ENCODE measurements around the gene STKLD1.
A peak's percentile ranks its signal among the peaks of the same experiment; 100 is the strongest.

The STKLD1 gene

DNA sequence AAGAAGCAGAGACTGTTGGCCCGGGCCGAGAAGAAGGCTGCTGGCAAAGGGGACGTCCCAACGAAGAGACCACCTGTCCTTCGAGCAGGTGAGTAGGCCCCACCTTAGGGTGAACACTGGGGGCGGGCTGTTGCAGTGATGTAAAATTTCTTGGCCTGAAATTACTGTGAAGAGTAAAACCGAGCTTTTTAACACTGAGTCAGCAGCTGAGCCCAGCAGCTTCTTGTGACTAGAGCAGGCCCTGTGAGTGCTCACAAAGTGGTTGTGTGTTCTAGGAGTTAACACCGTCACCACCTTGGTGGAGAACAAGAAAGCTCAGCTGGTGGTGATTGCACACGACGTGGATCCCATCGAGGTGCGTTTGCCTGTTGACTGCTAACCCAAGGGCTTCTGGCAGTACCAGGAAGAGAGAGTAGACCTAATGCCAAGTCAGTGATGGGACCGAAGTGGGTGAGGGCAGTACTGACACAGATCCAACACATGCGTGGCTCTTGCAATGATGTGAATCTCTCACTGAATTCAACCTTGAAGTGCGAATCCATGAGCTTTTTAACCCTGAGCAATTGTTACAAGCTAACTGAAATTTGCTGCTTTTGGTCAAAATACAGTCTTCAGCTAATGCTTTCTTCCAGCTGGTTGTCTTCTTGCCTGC is 26.1 kb upstream of the STKLD1 start:
- Mint-ChIP-seq H3K27me3 (no peaks in the 10 kb centered on the region), H3K36me3 (peaks cover 24% of the 10 kb centered on the region), H3K4me3 (no peak overlapping the region), H3K27ac (peak overlapping the region; percentile 95), H3K4me1 (peaks cover 28% of the 10 kb centered on the region), H3K9me3 (no peaks in the 10 kb centered on the region)
- DNase-seq (ENCODE audit: low spot score in 2 of 2) (no peak), ATAC-seq (ENCODE audit: low read depth) (no peak)

DNA sequence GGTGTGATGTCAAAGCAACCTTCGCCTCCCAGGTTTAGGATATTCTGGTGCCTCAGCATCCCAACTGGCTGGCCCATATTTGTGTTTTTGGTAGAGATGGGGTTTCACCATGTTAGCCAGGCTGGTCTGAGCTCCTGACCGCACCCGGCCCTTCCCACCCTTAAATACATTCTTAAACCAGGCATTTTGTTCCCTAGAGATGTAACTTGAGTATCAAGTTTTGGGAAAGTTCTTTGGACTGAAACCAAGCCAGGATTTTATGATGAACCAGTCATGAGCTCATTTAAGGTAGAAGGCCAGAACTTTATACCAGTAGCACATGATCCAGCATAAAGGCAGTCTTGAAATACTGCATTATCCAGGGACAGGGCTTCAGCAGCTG is 24.6 kb upstream of the STKLD1 start:
- H3K4me3 Mint-ChIP-seq, result no peak overlapping the region
- H3K9me3 Mint-ChIP-seq, result no peaks in the 10 kb centered on the region
- ATAC-seq (ENCODE audit: low read depth) (no peak), DNase-seq (ENCODE audit: low spot score in 2 of 2) (no peak)
- no peaks in the 10 kb centered on the region for H3K27me3 Mint-ChIP-seq
- no peak overlapping the region for H3K27ac Mint-ChIP-seq
- peaks cover 21% of the 10 kb centered on the region for H3K4me1 Mint-ChIP-seq
- H3K36me3 Mint-ChIP-seq, result peaks cover 24% of the 10 kb centered on the region

DNA sequence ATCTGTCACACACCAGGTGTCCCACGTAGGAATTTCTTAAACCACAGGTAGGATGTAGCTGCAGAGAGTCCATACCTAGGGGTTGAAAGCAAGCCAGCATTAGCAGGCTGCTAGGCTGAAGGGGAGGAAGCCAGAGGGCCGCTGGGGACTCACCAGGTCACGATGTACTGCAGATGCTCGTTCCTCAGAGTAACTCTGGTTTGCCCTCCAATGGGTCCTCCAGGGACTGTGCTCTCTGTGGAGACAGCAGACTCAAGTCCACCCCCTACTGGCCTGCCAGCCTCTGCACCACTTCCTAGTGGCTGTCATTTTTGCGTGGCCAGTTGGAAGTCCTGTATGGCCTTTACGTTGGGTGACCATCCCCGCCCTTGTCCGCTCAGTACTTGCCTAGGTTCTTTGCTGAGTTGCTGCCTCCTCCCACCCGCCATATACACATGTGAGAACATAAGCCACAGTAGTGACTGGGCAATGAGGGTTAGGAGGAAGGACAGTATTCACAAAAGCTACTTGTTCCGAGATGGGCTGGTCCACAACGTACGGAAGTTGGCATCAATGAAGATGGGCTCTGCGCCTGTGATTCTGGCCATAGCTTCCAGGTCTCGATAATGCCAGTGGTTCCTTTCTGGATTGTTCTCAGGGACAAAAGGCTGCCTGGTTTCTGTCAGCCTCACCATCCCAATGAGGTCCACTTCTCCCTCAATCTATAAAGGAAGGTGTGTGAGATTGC is 24.1 kb upstream of the STKLD1 start:
- Mint-ChIP-seq H3K4me3 (no peak overlapping the region), H3K36me3 (peaks cover 22% of the 10 kb centered on the region), H3K4me1 (peaks cover 16% of the 10 kb centered on the region), H3K27me3 (no peaks in the 10 kb centered on the region), H3K9me3 (no peaks in the 10 kb centered on the region), H3K27ac (no peak overlapping the region)
- peak in 1 of 2 donors; percentile 26 for DNase-seq (ENCODE audit: low spot score in 2 of 2)
- ATAC-seq (ENCODE audit: low read depth), result no peak

DNA sequence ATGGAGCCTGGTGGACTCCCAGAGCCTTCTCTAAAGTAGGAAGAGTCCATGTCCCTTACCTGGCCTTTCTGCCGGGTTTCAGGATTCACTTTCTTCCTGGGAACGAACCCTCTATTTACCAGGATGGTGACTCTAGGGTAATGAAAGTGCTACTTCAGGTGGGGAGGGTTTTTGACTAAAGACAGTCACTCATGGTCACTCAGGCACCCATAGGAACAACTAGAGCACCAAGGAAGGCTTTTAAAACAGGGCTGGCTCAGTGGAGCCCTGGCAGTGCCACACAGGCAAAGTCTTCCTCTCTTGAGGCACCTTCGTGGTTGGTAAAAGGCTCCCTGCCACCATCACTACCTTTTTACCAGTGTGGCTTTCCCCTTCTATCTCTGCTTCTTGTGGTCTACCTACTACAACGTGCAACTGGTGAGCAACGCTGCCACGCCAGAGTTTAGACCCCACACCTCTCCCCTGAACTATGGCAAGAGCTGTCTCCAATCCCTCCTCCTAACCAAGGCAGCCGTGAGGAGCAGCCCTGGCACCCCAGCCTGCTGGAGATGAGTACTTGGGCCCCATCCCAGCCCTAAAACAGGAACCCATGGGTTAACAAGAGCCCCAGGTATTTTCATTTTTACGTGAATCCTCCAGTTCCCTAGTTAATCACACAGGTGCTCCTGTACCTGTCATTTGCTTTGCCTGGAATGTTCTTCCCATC is 23.4 kb upstream of the STKLD1 start:
- Mint-ChIP-seq H3K4me1 (peaks cover 16% of the 10 kb centered on the region), H3K4me3 (no peak overlapping the region), H3K27me3 (no peaks in the 10 kb centered on the region), H3K27ac (peak overlapping the region; percentile 54), H3K9me3 (no peaks in the 10 kb centered on the region), H3K36me3 (peaks cover 22% of the 10 kb centered on the region)
- ATAC-seq (ENCODE audit: low read depth) (no peak), DNase-seq (ENCODE audit: low spot score in 2 of 2) (no peak)

DNA sequence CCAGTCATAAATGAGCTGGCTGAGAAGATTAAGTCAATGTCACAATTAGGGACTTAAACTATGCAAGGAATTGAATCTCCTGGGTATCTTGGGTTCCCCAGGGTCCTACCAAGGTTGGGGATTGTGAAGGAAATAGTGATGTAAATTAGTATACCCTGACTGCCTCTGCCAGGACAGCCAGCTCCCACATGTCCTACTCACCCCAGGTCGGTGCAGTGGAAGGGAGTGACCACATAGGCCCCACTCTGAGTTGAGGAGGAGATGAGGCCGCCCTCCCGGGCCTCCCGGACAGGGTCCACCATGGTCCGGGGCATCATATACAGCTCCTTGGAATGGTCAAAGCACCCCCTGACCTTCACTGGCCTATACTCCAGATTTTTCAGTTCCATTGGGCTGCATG is 22.6 kb upstream of the STKLD1 start:
- Mint-ChIP-seq H3K4me3 (no peak overlapping the region), H3K27me3 (no peaks in the 10 kb centered on the region), H3K4me1 (peaks cover 21% of the 10 kb centered on the region), H3K36me3 (peaks cover 19% of the 10 kb centered on the region), H3K9me3 (no peaks in the 10 kb centered on the region), H3K27ac (no peak overlapping the region)
- DNase-seq (ENCODE audit: low spot score in 2 of 2), result no peak
- ATAC-seq (ENCODE audit: low read depth), result no peak

DNA sequence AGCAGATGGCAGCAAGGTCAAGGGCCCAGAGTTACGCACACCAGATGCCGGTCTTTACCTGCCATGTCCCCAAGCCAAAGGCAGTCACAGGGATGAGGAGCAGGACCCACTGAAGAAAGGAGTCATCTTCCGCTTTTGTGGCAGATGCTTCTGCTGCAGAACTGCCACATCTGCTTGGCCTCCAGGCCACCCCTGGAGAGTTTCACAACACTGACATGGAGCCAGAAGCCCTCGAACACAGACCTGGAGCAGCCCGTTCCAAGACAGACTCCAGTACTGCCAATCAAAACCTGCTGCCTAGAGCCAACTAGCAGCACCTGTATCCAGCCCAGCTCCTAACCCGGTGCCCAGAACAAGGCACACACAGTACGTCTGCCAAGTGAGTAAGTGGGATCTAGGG is 21.4 kb upstream of the STKLD1 start:
- no peak for DNase-seq (ENCODE audit: low spot score in 2 of 2)
- Mint-ChIP-seq H3K9me3 (no peaks in the 10 kb centered on the region), H3K4me3 (no peak overlapping the region), H3K27me3 (no peaks in the 10 kb centered on the region), H3K27ac (no peak overlapping the region), H3K36me3 (peaks cover 14% of the 10 kb centered on the region), H3K4me1 (peaks cover 18% of the 10 kb centered on the region)
- no peak for ATAC-seq (ENCODE audit: low read depth)

DNA sequence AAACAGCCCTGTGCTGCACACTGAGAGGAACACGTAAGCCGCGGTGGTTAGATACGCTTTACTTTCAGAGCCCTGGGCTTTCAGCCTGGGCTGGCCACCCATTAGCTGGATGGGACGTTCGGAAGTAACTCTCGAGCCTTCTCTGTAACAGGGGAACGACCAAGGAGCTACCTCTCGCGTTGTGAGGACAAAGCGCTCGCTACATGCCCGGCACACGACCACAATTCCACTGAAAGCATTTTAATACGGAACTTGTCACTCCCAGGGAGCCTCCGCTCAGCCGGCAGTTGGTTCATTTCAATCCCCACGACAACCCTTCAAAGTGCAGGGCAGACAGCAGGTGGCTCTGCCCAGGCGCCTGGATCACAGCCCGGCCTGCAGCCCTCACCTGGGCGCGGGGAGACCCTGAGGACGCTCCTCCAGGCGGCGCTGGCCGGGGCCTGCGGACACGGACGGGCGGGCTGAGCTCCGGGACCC is 20.2 kb upstream of the STKLD1 start:
- Mint-ChIP-seq H3K4me3 (peak overlapping the region; percentile 84), H3K27ac (peak overlapping the region; percentile 86), H3K4me1 (peaks cover 17% of the 10 kb centered on the region), H3K36me3 (peaks cover 13% of the 10 kb centered on the region), H3K9me3 (no peaks in the 10 kb centered on the region), H3K27me3 (no peaks in the 10 kb centered on the region)
- ATAC-seq (ENCODE audit: low read depth) (peak; percentile 39), DNase-seq (ENCODE audit: low spot score in 2 of 2) (no peak)

DNA sequence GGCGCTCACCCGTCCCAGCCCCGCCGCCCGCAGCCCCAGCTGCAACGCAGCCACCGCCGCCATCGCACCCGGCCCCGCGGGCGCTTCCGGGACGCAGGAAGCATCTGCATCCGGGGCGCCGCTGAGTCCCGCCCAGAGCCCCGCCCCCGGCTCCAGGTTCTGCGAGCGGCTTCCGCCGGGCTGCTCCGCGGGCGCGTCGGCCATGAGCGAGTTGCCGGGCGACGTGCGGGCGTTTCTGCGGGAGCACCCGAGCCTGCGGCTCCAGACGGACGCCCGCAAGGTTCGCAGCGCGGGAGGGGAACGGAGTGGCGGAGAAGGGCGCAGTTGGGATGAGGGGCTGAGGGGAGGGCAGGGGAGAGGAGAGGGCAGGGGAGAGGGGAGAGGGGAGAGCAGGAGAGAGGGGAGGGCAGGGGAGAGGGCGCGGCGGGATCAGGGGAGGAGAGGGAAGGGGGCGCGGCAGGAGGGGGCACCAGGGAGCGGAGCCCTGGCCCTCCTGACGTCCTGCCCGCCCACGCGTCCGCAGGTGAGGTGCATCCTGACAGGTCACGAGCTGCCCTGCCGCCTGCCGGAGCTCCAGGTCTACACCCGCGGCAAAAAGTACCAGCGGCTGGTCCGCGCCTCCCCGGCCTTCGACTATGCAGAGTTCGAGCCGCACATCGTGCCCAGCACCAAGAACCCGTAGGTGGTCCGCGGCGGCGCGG is 19.6 kb upstream of the STKLD1 start, which contains the start of the genes SURF1 and SURF2:
TSS of gene SURF1 (minus strand) at position 97 of the 701 bp plus-strand sequence. CDS start at position 63, 34 bp downstream.
TSS of gene SURF2 (plus strand) at position 160 of the 701 bp plus-strand sequence. CDS start at position 203, 43 bp downstream.
- peak within 1 kb of the TSS; percentile 86 for H3K27ac Mint-ChIP-seq
- H3K27me3 Mint-ChIP-seq, result no peaks in the 10 kb centered on the region
- H3K9me3 Mint-ChIP-seq, result no peaks in the 10 kb centered on the region
- ATAC-seq (ENCODE audit: low read depth) (peak; percentile 95), DNase-seq (ENCODE audit: low spot score in 2 of 2) (peak; percentile 81 to 82)
- peak within 1 kb of the TSS; percentile 91 for H3K4me3 Mint-ChIP-seq
- peaks cover 13% of the 10 kb centered on the region for H3K36me3 Mint-ChIP-seq
- peaks cover 17% of the 10 kb centered on the region for H3K4me1 Mint-ChIP-seq

DNA sequence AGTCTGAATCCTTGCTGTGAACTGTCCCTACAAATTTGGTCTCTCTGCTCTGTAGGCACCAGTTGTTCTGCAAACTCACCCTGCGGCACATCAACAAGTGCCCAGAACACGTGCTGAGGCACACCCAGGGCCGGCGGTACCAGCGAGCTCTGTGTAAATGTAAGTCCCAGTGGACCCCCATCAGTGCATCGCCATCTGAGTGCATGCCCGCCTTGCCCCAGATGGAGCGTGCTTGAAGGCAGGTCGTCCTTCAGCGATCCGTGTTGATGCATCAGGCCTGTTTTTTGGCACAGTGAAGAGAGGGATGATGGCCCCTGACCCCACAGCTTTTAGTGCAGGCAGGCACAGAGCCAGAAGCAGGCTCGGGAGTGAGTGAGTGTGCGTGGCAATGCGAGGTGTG is 18.5 kb upstream of the STKLD1 start:
- Mint-ChIP-seq H3K27ac (peak overlapping the region; percentile 82), H3K4me1 (peaks cover 17% of the 10 kb centered on the region), H3K9me3 (no peaks in the 10 kb centered on the region), H3K36me3 (peaks cover 12% of the 10 kb centered on the region), H3K27me3 (no peaks in the 10 kb centered on the region), H3K4me3 (peak overlapping the region; percentile 91)
- ATAC-seq (ENCODE audit: low read depth) (no peak), DNase-seq (ENCODE audit: low spot score in 2 of 2) (no peak)

DNA sequence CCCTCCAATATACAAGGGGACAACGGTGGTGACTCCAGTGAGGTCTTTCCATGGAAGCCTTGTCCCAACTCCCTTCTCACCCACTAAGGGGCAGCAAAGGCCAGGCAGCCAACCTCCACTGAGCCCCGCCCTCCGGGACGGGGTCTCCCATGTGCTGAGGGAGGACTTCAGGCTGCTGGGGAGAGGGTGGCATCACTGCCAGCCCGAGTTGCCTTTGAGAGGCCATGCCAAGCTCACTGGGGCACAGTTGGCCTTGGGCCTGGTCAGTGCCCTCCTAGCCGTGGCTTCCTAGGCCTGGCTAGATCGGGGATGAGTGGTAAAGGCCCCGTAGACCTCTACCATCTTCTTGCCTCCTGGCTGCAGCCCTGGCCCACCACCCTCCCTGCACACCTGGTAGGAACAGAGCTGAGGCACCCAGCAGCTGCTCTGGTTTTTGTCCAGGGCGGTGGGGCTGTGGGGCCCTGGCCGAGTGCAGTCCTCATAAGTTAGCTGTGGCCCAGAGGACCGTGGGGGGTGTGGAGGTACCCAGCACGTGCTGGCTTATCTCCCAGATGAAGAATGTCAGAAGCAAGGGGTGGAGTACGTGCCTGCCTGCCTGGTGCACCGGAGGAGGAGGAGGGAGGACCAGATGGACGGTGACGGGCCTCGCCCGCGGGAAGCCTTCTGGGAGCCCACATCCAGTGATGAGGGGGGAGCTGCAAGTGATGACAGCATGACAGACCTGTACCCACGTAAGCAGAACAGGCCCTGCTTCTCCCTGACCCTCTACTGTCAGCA is 16.6 kb upstream of the STKLD1 start:
- H3K36me3 Mint-ChIP-seq, result peaks cover 19% of the 10 kb centered on the region
- DNase-seq (ENCODE audit: low spot score in 2 of 2), result no peak
- H3K9me3 Mint-ChIP-seq, result no peaks in the 10 kb centered on the region
- no peak overlapping the region for H3K27ac Mint-ChIP-seq
- no peaks in the 10 kb centered on the region for H3K27me3 Mint-ChIP-seq
- H3K4me1 Mint-ChIP-seq, result peaks cover 12% of the 10 kb centered on the region
- H3K4me3 Mint-ChIP-seq, result no peak overlapping the region
- ATAC-seq (ENCODE audit: low read depth), result no peak

DNA sequence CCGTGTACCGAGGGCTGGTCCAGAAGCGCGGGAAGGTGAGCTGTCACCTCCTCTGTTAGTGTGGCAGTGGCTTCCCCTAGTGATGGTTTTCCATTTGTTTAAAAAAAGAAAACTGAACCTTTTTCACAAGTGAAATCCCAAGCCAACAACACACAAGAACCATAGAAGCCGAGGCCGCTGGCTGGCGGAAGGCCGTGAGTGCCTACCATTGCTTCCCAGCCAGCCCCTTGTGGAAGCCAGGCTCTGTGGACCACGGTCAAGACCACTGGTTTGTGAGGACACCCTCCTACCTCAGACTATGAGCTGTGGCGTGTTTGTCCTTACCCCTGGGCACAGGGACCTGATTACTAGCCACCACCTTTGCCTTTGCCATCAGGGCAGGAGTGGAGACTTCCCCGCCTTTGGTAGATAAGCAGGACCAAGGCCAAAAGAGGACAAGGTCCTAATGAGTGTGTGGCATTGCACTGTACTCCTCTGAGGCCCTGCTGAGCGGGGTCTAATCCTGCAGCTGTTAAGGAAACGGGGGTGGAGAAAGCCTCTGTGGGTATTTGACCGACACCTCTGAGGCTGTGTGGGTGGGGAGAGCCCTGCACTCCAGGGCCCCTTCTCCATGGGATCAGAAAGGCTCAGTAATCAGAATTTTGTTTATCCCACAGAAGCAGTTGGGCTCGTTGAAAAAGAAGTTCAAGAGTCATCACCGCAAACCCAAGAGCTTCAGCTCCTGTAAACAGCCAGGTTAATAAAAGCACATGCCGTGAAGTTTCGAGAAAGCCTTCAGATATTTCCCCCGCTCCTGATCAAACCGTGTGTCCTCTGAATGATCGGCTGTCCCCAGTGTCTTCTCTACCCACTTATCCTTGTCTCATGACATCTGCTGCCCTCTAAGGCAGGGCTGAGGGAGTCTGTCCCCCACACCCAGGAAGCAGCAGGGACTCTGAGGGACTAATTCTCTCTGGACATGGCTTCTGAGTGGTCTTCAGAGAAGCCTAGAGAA is 15.5 kb upstream of the STKLD1 start:
- DNase-seq (ENCODE audit: low spot score in 2 of 2) (no peak), ATAC-seq (ENCODE audit: low read depth) (no peak)
- Mint-ChIP-seq H3K27me3 (no peaks in the 10 kb centered on the region), H3K4me1 (peaks cover 11% of the 10 kb centered on the region), H3K27ac (no peak overlapping the region), H3K9me3 (no peaks in the 10 kb centered on the region), H3K36me3 (peaks cover 20% of the 10 kb centered on the region), H3K4me3 (no peak overlapping the region)

DNA sequence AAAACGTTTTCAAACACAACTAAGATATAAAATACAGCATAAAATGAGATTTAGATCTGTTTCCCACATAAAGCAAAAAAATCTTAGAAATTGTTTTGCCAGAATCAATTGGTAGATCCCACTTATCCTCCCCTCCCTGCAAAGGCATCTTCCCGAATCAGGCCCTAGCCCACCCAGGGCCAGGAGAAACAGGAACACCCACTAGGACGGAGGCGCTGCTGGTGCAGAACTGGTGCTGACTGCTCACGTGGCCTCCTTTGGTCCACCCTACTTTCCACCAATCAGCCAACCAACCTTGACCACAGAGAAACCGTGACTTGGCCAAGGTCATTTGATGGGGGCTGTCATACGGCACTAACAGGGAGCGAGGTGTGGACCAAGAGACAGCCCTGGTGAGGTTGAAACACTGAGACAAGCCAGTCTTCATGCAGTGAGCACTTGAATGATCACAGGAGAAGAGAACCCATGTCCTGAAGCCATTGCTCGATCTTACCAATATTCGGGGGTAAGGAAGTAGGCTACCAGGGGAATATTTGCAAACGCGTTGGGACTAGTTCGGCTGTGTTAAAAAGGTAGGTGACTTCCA is 14.6 kb upstream of the STKLD1 start:
- H3K27ac Mint-ChIP-seq, result no peak overlapping the region
- ATAC-seq (ENCODE audit: low read depth) (no peak), DNase-seq (ENCODE audit: low spot score in 2 of 2) (no peak)
- no peaks in the 10 kb centered on the region for H3K9me3 Mint-ChIP-seq
- H3K27me3 Mint-ChIP-seq, result no peaks in the 10 kb centered on the region
- peaks cover 21% of the 10 kb centered on the region for H3K36me3 Mint-ChIP-seq
- H3K4me3 Mint-ChIP-seq, result no peak overlapping the region
- H3K4me1 Mint-ChIP-seq, result peaks cover 11% of the 10 kb centered on the region

Measured in memory B cell (primary cell).